ENCODE measurements around the gene RASGRF1.
A peak's percentile ranks its signal among the peaks of the same experiment; 100 is the strongest.
"Not testable (repeated sequence)": the region's sequence is repeated elsewhere in the genome, so short reads cannot be mapped to it uniquely, and the experiment has no call there.

Gene RASGRF1

DNA sequence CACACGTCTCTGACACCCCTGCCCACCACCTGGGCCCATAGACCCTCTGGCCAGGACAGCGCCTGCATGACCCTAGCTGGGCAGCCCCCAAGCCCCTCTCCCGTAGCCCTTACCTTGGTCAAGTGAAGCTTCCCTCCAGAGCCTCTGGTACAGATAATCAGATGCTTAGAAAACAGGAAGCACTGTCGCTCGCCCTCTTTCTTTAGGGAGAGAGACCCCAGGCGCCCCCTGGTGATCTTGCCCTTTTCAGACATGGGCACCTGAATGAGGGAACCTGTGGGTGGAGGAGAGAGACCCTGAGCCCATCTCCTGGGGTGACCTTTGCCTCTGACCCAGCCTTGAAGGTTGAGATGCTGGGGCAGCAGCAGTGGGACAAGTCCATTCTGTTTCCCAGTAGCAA, 65.4 kb downstream of the RASGRF1 start:
- Histone ChIP-seq H3K4me3 (replicated peaks; ENCODE audit: low read depth, low read length) (no peak overlapping the region), H3K36me3 (ENCODE audit: control insufficient read depth, insufficient read depth, low read length) (no peaks in the 10 kb centered on the region), H3K27me3 (replicated peaks; ENCODE audit: control insufficient read depth, insufficient read depth, low read length) (no peaks in the 10 kb centered on the region)
- DNase-seq (ENCODE audit: extremely low read depth, insufficient read length) = no peak
- TF ChIP-seq, protein P1, sequence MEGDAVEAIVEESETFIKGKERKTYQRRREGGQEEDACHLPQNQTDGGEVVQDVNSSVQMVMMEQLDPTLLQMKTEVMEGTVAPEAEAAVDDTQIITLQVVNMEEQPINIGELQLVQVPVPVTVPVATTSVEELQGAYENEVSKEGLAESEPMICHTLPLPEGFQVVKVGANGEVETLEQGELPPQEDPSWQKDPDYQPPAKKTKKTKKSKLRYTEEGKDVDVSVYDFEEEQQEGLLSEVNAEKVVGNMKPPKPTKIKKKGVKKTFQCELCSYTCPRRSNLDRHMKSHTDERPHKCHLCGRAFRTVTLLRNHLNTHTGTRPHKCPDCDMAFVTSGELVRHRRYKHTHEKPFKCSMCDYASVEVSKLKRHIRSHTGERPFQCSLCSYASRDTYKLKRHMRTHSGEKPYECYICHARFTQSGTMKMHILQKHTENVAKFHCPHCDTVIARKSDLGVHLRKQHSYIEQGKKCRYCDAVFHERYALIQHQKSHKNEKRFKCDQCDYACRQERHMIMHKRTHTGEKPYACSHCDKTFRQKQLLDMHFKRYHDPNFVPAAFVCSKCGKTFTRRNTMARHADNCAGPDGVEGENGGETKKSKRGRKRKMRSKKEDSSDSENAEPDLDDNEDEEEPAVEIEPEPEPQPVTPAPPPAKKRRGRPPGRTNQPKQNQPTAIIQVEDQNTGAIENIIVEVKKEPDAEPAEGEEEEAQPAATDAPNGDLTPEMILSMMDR (IDR thresholded peaks at IDR 0.05; ENCODE audit: insufficient read depth, low read length, poor library complexity, severe bottlenecking) = peak; percentile 48

DNA sequence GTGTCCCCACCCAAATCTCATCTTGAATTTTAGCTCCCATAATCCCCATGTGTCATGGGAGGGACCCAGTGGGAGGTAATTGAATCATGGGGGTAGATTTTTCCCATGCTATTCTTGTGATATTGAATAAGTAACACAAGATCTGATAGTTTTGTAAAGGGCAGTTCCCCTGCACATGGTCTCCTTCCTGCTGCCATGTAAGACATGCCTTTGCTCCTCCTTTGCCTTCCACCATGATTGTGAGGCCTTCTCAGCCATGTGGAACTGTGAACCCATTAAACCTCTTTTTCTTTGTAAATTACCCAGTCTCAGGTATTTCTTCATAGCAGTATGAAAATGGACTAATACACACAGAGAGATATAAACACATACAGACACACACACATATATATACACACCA, 66.1 kb downstream of the RASGRF1 start:
- H3K27me3 ChIP-seq (replicated peaks; ENCODE audit: control insufficient read depth, insufficient read depth, low read length); H3K4me3 ChIP-seq (replicated peaks; ENCODE audit: low read depth, low read length); H3K36me3 ChIP-seq (ENCODE audit: control insufficient read depth, insufficient read depth, low read length); DNase-seq (ENCODE audit: extremely low read depth, insufficient read length): not testable (repeated sequence)

DNA sequence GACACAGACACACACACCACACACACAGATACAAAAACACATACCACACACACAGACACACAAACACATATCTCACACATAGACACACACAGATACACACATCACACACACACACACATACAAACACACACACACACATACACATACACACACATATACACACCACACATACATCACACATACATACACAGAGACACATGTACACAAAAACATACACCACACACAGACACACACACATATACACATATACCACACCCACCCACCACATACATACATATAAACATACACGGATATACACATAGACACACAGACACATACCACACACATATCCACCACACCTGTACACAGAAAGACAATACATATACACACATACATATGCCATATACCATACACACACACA, 66.7 kb downstream of the RASGRF1 start:
- DNase-seq (ENCODE audit: extremely low read depth, insufficient read length) = no peak
- H3K36me3 ChIP-seq (ENCODE audit: control insufficient read depth, insufficient read depth, low read length) = no peaks in the 10 kb centered on the region
- TF ChIP-seq, protein P1 (IDR thresholded peaks at IDR 0.05; ENCODE audit: insufficient read depth, low read length, poor library complexity, severe bottlenecking) = no peak
- no peak overlapping the region for H3K4me3 ChIP-seq (replicated peaks; ENCODE audit: low read depth, low read length)
- H3K27me3 ChIP-seq (replicated peaks; ENCODE audit: control insufficient read depth, insufficient read depth, low read length) = no peaks in the 10 kb centered on the region

DNA sequence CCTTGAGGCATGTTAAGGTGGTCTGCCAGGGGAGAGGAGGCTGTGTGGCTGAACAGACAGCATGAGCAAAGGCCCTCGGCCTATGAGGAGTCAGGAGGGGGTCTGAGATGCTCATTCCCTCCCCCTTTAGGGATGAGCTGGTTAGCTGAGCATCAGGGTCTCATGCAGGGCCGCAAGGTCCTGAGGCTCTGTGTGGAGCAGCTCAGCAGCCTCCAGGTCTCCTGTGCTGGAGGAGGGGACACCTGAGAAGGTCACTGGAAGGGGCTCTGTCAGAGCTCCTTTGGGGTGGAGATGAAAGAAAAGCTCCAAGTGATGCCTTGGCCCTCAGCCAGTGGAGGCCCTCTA, 67.1 kb downstream of the RASGRF1 start:
- Histone ChIP-seq H3K36me3 (ENCODE audit: control insufficient read depth, insufficient read depth, low read length) (no peaks in the 10 kb centered on the region), H3K27me3 (replicated peaks; ENCODE audit: control insufficient read depth, insufficient read depth, low read length) (no peaks in the 10 kb centered on the region), H3K4me3 (replicated peaks; ENCODE audit: low read depth, low read length) (no peak overlapping the region)
- DNase-seq (ENCODE audit: extremely low read depth, insufficient read length) = no peak
- TF ChIP-seq, protein P1 (IDR thresholded peaks at IDR 0.05; ENCODE audit: insufficient read depth, low read length, poor library complexity, severe bottlenecking) = no peak

DNA sequence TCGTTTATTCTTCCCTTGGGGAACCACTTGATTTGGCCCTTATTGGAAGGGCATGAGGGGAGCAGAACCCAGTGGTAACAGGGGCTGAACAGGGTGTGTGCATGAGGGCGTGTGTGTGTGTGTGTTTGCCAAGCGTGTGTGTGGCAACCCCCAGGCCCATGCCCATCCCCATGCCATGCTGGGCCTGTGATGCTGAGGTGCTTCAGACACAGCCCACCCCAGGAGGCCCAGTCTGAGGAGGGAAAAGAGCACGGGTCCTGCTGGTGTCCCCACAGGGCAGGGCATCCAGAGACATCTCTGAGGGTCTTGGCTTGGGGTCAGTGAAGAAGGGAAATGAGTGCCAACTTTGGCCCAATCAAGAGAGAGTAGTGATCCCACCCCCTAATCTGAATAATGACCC, 71.6 kb downstream of the RASGRF1 start:
- no peak overlapping the region for H3K4me3 ChIP-seq (replicated peaks; ENCODE audit: low read depth, low read length)
- no peaks in the 10 kb centered on the region for H3K27me3 ChIP-seq (replicated peaks; ENCODE audit: control insufficient read depth, insufficient read depth, low read length)
- TF ChIP-seq, protein P1 (IDR thresholded peaks at IDR 0.05; ENCODE audit: insufficient read depth, low read length, poor library complexity, severe bottlenecking) = no peak
- no peak for DNase-seq (ENCODE audit: extremely low read depth, insufficient read length)
- no peaks in the 10 kb centered on the region for H3K36me3 ChIP-seq (ENCODE audit: control insufficient read depth, insufficient read depth, low read length)

DNA sequence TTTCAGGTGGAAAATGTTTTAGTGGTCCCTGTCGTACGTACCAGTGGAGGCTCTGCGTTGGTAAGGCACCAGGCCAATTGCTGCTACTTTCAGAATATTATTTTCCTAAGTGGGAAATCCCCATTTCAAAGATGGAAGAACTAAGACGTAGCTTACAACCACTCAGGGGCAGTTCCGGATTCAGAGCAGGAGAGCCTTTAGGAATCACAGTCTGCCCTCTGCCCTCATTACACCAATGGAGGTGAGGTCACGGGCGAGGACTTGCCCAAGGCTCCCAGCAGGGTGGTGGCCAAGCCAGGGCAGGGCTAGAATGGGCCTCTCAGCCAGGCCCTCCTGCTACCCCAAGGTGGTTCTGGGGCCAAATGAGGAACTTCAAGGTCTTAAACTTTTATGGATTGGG, 72.6 kb downstream of the RASGRF1 start:
- no peak for DNase-seq (ENCODE audit: extremely low read depth, insufficient read length)
- H3K36me3 ChIP-seq (ENCODE audit: control insufficient read depth, insufficient read depth, low read length) = no peaks in the 10 kb centered on the region
- no peaks in the 10 kb centered on the region for H3K27me3 ChIP-seq (replicated peaks; ENCODE audit: control insufficient read depth, insufficient read depth, low read length)
- H3K4me3 ChIP-seq (replicated peaks; ENCODE audit: low read depth, low read length) = no peak overlapping the region
- TF ChIP-seq, protein P1 (IDR thresholded peaks at IDR 0.05; ENCODE audit: insufficient read depth, low read length, poor library complexity, severe bottlenecking) = no peak
